T1000 (cell line): ENCODE results near the gene PVALEF.

Source experiments
- DNase-seq: peaks from one replicate; lab custom pipeline; 2025; ENCODE audit warnings: mixed read lengths; lab: John Stamatoyannopoulos, UW

The PVALEF gene

DNA sequence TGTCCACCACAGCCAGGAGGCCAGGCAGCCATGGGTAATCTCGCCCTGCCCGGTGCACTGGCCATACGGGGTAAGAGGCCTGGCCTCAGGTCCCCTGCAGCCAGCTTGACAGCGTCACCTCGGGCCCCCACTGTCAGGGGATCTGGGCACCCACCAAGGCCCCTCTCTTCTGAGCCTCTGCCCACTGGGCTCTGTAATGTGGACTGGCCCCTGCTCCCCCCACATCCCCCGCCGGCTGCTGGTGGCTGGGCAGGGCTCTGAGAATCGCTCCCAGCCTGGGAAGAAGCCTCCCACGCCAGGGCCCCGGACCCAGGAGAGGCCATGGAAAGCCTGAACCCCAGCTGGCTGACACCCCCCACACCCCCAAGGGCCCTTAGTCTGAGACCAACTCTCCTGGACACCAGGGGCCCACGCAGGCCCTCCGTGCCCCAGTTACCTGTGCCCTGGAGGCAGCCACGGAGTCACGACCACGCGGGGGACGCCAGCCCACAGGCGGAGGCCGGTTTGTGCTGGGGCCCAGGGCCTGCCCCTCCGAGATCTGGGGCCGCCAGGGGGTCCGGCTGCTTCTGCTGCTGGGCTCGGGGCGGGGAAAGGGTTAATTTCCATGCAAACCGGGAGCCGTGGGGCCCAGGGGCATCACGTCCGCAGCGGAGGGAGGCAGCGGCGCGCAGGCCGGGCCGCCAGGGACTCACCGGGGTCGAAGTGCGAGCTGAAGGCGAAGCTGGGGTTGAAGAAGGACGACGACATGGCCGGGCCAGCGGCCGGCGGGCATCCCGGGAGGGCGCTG lies at the start of gene PVALEF:
PVALEF (plus strand) TSS at position 262 of the 787 bp plus-strand sequence. CDS start 15,720 bp downstream, outside the sequence.
- no peak for DNase-seq

DNA sequence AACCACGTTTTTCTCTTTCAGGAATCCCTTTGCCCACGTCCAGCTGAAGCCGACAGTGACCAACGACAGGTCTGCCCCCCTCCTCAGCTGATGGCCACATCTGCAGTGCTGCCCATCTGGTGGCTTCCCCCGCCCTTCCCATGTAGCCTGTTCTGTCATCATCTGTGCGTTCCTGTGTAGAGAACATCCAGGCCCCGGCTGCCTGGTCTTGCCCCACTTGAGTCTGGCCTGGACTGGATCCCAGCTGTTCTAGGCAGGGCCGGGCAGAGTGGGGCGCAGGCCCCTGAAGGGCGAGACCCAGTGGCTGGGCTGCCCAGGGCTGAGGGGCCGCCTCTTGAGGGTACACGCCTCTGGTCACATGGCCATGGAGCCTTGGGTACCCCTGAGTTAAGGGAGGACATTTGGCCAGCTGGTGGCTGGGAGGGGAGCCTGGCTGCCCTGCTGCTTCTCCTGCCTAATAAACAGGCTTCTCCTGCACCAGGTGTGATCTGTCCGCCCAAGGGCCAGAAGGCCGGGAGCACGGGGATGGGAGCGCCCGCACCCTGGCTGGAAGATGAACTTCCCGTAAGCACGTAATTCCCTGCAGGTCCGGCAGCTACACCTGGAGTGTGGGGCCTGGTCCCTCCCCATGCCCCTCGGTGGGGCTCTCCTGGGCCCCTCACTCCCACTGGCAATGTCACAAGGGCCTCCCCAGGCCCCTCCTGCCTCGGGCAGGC lies 49.4 kb upstream of the PVALEF start:
- DNase-seq, result no peak

DNA sequence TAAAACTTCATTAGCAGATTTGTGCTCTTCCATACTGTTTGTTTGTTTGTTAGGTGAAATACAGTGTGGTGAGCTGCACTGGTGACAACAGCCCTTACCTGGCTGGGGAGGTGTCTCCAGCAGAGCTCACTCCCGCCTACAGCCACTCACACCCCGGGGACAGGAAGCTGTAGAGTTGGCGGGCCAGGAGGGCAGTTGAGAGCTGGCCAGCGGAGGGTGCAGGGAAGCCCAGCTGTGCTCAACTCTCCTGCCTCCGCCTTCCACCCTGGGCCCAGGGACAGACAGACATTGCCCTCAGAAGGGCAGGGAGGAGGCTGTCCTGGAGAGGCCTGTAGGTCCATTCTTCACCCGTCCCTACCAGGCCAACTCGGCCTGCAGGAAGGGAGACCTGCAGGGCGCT lies 48.6 kb upstream of the PVALEF start:
- no peak for DNase-seq

DNA sequence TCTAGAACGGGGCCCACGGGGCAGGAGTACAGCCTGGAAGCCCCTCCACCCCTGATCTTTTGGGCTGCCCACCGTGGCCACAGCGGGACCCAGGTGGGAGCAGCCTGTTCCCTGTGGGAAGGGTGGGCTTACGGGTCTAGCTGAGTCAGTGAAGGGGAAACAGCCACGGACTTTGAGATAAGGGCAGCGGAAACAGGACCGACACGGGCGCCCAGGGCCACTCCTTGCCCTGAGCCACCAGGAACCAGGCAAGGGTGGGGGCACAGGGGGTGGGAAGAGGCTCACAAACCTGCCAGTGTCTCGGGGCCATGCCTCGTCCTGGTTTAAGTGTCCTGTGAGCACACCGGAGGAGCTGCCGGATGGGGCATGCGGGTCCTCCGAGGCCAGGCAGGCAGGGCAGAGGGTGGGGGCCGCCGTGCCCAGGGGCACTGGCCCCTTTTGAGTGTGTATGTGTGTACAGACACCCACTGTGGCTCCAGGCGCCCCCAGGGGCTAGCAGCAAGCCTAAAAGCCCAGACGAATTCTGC lies 47.6 kb upstream of the PVALEF start:
- DNase-seq, result no peak

DNA sequence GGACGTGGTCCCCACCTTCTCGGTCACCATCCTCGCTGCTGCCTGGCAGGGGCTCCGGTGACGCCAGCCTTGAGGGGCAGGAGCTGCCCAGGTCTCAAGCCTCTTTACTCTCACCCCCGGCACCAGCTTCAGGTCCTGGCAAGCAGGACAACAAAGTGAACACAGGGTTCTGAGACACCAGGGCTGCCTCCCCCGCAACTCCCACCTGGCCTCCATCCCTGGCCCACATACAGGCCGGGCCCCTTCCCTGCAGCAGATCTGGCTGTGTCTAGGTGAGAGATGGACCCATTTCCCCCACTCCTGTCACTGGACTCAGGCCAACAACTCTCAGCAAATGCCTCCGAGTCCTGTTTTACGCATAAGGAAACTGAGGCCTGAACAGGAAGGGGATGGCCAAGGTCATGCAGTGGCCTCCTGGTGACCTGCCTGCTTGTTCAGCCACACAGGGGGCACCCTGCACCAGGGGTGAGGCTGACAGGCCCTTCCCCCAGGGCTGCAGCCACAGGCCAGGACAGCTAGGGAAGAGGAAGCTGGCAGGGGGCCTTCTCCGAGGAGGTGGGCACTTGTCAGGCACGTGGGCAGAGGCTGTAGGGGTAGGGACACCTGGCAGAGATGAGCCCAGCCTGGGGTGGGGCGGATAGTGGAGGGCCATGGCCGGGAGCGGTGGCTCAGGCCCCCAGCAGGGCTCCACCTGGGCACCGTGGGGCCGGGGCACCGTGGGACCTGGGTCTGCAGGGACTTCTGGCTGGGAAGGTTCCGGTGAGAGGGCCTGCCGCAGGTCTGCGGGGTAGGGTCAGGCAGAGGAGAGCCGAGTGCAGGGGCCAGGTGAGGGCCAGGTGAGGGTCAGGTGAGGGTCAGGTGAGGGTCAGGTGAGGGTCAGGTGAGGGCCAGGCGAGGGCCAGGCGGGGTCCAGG lies 46.7 kb upstream of the PVALEF start:
- DNase-seq, result no peak

DNA sequence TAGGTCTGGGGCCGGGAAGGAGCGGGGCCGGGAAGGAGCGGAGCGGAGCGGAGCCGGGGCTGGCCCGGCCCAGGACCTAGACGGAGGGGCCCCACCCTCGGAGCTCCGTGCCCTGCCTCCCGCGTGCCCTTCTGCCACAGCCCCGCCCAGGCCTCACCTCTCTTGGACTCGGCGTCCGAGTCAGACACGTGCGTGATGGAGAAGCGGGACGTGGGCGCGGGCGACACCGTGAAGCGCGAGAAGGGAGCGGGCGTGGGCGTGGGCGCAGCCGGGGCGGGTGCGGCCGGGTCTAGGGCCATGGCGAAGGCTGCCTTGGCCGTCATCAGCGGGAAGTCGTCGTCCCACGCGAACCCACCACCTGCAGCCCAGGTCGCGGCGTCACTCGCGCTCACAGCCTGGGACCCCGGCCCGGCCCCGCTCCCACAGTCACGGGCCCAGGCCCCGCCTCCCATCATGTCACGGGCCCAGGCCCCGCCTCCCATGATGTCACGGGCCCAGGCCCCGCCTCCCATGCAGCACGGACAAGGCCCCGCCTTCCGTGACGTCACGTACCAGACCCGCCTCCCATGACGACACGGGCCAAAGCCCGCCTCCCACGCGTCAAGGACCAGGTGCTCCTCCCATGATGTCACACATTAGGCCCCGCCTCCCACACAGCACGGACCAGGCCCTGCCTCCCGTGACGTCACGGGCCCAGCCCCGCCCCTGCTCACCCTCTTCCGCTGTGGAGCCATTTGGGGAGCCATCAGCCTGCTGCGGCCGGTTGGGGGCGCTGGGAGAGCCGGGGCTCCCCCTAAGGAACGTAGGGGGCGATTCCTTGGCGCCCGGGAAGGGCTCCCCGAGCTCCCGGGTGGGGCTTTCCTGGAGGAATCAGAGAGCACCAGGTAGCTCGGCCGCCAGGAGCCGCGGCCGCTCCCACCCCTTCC lies 45.8 kb upstream of the PVALEF start:
- peak; percentile 98 for DNase-seq

DNA sequence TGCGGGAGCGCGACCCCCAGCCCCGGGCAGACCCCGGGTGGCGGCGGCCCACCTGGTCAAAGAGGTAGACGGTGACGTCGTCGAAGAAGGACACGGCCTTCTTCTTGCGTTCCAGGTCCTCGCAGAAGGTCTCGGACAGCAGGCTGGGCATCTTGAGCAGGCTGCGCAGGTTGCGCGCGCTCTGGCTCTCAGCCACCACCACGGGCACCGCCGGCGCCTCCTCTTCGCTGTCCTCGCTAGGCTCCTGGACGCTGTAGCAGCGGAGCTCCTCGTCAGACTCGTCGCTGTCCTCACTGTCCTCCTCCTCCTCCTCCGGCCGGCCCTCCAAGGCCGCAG lies 45.2 kb upstream of the PVALEF start:
- DNase-seq, result no peak

DNA sequence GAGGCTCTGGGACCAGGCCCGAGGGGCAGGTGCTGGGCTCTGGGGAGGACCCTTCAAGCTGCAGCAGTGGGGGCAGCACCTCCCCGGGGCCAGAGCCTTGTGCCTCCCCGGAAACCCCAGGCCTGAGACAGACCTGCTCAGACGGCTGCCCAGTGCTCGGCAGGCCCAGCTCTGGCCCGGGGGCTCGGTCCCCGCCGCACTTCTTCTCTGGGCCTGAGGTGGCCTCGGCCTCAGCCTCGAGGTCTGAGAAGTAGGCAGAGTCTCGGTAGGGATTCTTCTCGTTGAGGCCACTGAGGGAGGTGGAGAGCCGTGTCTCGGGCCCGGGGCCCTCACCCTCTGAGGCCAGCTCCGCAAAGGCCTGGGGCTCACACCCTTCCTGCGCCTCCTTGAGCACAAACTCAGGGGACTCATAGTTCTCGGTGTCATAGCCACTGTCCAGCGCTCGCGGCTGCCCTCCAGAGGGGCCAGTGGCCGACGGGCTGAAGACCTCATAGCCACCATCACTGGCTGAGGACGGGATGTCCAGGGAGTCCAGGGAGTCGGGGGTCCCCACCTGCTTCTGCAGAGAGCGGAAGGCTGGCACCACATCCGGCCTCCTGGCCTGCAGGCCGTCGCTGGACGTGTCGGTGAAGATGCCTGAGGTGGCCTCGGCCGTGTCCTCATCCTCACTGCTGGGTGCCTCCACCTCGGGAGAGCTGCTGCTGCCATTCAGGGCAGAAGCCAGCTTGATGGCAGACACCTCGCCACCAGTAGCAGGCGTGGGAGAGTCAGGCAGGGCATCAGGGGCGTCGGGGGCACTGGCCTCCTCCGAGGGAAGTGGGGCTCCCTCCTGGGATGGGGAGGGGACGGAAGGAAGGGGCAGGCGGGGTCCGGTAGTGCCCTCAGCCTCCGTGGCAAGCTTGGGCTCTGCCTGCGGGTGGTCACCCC lies 44.3 kb upstream of the PVALEF start:
- DNase-seq, result no peak

DNA sequence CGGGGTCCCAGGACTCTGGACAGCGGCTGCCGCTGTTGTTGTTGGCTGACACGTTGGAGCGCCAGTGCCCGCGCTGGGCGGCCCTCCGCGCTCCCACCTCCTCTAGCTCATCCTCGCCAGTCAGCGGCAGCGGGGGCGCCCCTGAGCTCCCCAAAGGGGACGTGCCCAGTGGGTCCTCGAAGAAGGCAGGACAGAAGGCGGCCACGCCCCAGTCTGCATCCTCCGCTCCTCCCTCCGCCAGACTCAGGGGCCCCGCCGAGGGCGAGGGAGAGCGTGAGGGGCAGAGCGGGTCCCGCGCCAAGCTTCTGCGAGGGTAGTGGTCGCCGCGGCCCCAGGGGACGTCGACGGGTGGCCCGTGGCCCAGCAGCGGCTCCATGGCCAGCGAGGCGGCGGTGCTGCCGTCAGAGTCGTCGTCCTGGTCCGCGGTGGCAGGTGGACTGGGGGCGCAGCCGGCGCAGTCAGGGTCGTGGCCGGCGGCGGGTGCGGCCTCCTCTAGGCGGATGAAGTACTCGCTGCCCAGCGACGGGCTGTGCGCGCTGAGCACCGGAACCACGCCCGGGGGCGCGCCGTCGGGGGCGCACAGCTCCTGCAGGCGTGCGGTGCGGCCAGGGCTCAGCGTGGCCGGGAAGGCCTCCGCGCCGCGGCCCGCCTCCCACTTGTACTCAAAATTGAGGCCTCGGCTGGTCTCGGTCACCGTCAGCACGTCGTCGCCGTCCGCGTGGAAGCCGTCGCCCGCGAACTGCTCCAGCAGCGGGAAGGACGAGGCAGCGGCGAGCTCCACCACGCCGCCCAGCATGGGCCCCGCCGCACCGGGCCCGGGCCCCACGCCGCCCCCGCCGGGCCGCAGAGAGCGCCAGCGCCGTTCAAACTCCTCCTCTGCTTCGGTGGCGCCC lies 43.2 kb upstream of the PVALEF start:
- no peak for DNase-seq

DNA sequence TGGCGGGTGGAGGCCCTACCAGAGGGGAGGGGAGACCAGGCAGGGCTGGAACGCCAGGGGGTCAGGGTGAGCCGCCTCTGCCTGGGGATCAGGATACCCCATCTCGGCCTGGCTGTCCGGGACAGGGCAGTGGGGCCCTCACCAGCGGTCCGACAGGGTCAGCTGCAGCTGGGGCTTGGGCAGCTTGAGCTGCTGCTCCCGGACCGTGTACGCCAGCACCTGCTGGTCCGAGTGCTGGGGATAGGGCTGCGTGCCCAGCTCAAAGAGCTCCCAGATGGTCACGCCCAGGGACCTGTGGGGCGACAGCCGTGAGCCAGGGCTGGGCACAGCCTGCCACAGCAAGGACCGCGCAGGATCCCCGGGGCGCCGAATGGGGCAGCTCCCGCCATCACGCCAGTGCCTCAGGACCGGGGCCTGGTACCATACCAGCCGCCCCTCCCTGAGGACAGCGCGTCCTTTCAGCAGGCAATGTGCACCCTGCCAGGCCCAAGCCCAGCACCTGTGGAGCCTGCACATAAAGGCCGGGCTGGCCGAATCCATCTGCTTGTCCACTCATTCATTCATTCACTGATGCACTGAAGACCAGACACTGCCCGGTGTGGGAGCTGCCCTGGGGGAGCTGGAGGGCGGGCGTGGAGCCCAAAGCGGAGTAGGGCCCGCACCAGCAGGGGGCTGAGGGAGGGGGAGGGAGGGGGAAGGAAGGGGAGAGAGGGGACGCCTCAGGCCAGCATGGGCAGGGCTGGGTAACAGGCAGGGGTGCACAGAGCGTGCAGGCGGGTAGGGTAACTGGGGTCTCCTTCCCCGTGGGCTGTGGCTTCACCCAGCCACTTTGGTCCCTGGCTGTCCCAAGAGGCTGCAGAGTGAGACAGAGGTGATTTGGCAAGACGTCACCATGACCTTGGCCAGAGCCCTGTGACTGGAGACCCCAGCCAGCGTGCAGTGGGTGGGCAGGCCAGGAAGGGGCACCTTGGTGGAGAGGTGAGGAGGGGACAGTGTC lies 42.0 kb upstream of the PVALEF start:
- DNase-seq, result no peak

DNA sequence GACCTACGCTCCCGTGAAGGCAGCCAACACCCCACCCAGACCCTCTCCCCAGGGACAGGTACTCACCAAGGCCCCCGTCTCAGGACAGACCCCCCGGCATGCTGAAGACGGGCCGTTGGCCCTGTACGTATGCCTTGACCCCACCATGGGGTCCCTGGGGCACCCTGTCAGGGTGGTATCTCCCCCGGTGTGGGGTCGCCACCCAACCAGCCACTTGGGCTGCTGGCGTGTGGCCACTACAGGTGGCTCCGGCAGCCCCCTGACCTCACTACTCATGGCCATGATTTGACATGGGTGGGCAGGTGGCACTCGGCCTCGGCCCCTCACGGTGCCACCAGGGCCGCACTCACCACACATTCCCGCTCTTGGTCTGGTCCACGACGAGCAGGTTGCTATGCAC lies 40.9 kb upstream of the PVALEF start:
- no peak for DNase-seq

DNA sequence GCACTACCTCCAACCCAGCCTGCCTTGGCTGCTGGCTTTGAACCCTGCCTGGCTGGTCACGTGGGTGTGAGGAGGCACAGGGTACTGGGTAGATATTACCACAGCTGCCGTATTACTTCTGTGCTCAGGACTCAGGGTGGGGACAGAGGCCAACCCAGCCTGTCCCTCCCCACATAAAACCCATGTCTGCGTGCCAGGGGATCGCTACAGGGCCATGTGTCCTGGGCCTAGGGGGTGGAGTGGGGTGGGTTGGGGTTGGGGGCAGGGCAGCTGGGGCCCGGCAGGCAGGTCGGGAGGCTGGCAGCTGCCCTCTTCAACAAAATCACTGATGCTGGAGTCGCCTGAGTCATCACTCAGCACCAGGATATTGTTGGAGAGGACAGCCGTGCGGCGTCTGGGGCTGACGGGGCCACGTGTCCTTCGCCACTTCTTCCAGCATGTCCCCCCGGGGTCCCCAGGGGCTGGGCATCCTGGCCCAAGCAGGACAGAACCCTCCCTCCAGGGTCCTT lies 39.7 kb upstream of the PVALEF start:
- DNase-seq, result no peak

DNA sequence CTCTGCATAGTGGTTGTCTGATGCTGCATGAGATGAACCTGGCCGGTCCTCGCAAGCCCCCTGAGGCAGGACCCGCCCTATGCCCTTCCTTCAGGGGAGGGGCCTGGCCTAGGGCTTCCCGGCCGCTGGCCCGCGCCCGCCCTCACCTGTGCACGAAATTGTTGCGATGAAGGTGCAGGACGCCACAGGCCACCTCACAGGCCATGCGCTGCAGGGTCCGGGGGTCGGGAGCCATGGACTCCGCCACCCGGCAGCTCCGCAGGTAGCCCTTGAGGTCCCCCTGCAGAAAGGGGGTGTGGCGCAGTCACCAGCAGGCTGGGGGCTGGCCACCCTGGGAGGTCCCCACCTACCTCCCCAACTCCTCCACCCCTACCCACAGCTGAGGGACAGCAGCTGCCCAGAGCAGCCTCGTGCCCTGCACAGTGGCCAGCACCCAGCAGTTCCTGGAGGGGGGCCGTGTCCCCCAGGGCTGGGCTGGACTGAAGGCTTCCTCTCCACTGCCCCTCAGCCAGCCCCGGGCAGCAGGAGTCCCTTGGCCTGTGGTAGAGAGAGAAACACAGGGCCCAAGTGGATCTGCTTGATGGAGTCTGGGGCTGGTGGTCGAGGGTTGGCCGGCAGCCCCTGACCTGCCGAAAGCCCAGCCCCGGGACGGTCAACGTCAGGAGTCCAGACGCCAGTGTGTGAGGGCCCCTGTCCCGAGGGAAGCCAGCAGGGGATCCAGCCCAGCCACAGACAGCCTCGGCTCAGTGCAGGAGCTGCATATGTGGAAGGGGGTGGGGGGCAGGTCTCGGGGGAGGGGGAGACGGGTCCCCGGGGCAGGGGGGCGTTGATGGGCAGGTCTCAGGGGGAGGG lies 38.8 kb upstream of the PVALEF start:
- no peak for DNase-seq

DNA sequence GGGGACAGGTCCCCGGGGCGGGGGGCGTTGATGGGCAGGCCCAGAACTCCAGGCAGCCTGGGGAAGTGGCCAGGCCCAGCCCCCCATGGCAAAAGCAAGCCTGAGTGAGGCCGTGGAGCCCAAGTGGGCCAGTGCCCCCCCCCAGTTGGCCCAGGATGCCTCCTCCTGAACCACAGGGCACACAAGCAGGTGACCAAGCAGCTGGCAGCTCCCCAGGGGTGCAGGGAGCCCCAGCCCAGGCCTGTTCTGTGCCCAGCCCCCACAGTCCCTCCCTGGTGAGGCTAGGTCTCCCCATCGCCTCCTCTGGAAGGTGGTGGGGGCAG lies 38.2 kb upstream of the PVALEF start:
- no peak for DNase-seq

DNA sequence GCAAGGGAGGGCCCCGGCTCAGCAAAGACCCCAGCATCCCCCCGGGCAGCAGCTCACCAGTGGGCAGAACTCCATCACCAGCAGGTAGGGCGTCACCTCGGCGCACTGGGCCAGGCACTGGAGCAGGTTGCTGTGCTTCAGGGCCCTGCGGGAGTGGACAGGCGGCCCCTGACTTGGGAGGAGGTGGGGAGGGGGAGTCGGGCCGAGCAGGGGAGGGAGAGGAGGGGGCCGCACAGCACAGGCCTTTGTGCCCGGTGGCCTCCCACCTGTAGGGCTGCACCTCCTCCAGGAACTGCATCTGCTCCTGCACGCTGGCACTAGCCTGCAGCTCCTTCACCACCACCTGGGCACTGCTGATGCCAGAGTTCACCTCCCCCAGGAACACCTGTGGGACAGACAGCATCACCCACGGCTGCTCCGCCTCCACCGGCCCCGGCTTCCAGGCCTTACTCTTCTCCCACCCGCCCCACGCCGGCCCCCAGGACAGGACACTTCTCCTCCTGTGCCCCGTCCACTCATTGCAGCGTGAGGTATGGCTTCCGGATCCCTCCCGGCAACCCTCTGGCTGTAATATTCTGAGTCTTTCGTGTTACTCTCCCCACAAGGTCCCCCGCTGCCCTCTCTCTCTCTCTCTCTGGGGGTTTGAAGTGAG lies 37.7 kb upstream of the PVALEF start:
- no peak for DNase-seq

DNA sequence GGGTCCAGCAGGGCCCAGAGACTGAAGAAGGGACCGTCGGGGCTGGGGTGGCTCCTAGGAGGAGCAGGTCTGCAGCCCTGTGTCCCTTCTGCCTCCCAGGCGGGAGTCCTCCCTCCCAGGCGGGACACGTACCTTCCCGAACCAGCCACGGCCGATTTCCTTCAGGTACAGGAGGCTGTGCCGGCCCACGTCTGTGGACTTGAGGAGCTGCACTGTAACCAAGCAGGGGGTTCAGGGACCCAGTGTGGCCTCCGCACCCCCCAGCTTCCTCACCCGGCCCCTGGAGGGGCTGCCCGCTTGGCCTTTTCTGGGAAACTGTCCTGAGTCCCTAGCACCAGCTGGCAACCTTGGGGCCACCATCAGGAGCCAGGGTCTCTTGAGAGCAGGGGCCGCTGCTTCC lies 37.0 kb upstream of the PVALEF start:
- DNase-seq, result no peak
